GM12891 (cell line): ENCODE results near the gene TMEM161A.

Experiments used
- PAX5 ChIP-seq: IDR thresholded peaks from 2 replicates; pipeline ENCODE4 v1.6.1; 2011; ENCODE audit warnings: low read length, moderate library complexity, mild to moderate bottlenecking; ENCODE audit not compliant: insufficient read depth, severe bottlenecking
- POLR2A ChIP-seq: IDR thresholded peaks from 2 replicates; pipeline ENCODE4 v1.6.1; 2011; ENCODE audit warnings: low read depth, low read length, control low read depth
- POLR2AphosphoS5 ChIP-seq: IDR thresholded peaks from 2 replicates; pipeline ENCODE4 v1.6.1; 2011; ENCODE audit warnings: low read depth, low read length, control low read depth
- SPI1 ChIP-seq: IDR thresholded peaks from 2 replicates; pipeline ENCODE4 v1.6.1; 2011; ENCODE audit warnings: low read depth, low read length, control low read depth
- TAF1 ChIP-seq: IDR thresholded peaks from 2 replicates; pipeline ENCODE4 v1.6.1; 2011; ENCODE audit warnings: low read depth, low read length, control low read depth

GRCh38 chr19:19160461-19161035 is 22.3 kb upstream of the TMEM161A start:
- TF ChIP-seq POLR2A (0 out of 2 replicates have a peak, but pooled peaks have one; percentile 36), TAF1 (no peak), POLR2AphosphoS5 (no peak), SPI1 (peak; percentile 92), PAX5 (peak; percentile 58)
